HCT116 (cell line): Measurements from ENCODE around the gene GRIA4. TPM values are rescaled to one million over a fixed set of nuclear protein-coding genes. Genes with fewer than 3 reads are reported as not detected.

Source experiments
- ATAC-seq: fragments of 200-7000 bp; cut with Tn5 transposase; 2 replicates; pipeline ENCODE4 v1.9.1; 2020; ENCODE audit warnings: mild to moderate bottlenecking, moderate library complexity
- BruUV-seq: library from RNA; stranded (reverse); fragments of 400-500 nt; replicated peaks from 2 replicates; lab custom pipeline; 2021; lab: Mats Ljungman, UMichigan
- CTCF ChIA-PET: fragments of 300-600 bp; sonication (Branson Sonifier 250); formaldehyde crosslinking; loops from one replicate; lab custom pipeline; 2021; ENCODE audit warnings: antibody characterized with exemption; lab: Charles Lee
- POLR2A ChIA-PET: fragments of 300-600, 350-600 bp; sonication (Branson Sonifier 250); formaldehyde crosslinking; loops from one replicate; lab custom pipeline; 2021; ENCODE audit warnings: antibody characterized with exemption; lab: Charles Lee
- RAD21 ChIA-PET, 2 experiments: fragments of 300-600 bp; sonication (Branson Sonifier 250); formaldehyde crosslinking; loops; one replicate each; lab custom pipeline; 2023; ENCODE audit warnings: low total read pairs in 2 of 2; ENCODE audit not compliant: uncharacterized antibody in 2 of 2, unreplicated experiment in 2 of 2, low non-redundant PET in 1 of 2; lab: Charles Lee
- DNase-seq: peaks from one replicate; pipeline ENCODE4 v3.0.0-alpha.2; 2010; ENCODE audit warnings: low read depth, low spot score
- H2AFZ ChIP-seq: fragments of 200-600 bp; shearing (Covaris generic), sonication (generic); 2 replicates; pipeline ENCODE4 v1.6.1; 2017; ENCODE audit warnings: low read depth, mixed run types, mixed read lengths, antibody characterized with exemption, low read length; ENCODE audit not compliant: poor library complexity, severe bottlenecking
- H3K27ac ChIP-seq: 2 replicates; pipeline ENCODE4 v1.5.1; 2012; ENCODE audit warnings: low read depth, low read length
- H3K27me3 ChIP-seq: fragments of 200-600 bp; sonication (generic); 2 replicates; pipeline ENCODE4 v1.6.1; 2016; ENCODE audit warnings: mixed run types, low read length, mixed read lengths; ENCODE audit not compliant: insufficient read depth
- H3K36me3 ChIP-seq, 2 experiments: fragments of 200-500 bp in 1 of 2; fragments of 200-600 bp in 1 of 2; sonication (Bioruptor generic) in 1 of 2; sonication (generic) in 1 of 2; 2 replicates each; pipeline versions ENCODE4 v1.5.1 to v1.6.1; 2014 to 2016; ENCODE audit warnings: low read length in 2 of 2, inconsistent platforms in 1 of 2, mixed read lengths in 1 of 2, mixed run types in 1 of 2; ENCODE audit not compliant: insufficient read depth in 2 of 2, control insufficient read depth in 1 of 2
- H3K4me1 ChIP-seq, 2 experiments: fragments of 200-600 bp in 1 of 2; sonication (generic) in 1 of 2; 2 replicates each; pipeline versions ENCODE4 v1.5.1 to v1.6.1; 2012 to 2017; ENCODE audit warnings: low read length in 2 of 2, inconsistent platforms in 1 of 2, mild to moderate bottlenecking in 1 of 2, mixed read lengths in 1 of 2, mixed run types in 1 of 2, moderate library complexity in 1 of 2; ENCODE audit not compliant: insufficient read depth in 2 of 2, control insufficient read depth in 1 of 2
- H3K4me2 ChIP-seq: fragments of 200-600 bp; sonication (generic); 2 replicates; pipeline ENCODE4 v1.6.1; 2017; ENCODE audit warnings: mixed run types, low read length, mixed read lengths
- H3K4me3 ChIP-seq, 2 experiments: fragments of 200-600 bp in 1 of 2; sonication (generic) in 1 of 2; replicated peaks in 1 of 2; 2 replicates each; pipeline ENCODE4 v1.5.1; 2011 to 2016; ENCODE audit warnings: low read length in 2 of 2, control low read depth in 1 of 2, low read depth in 1 of 2, mild to moderate bottlenecking in 1 of 2, mixed read lengths in 1 of 2, mixed run types in 1 of 2
- H3K79me2 ChIP-seq: fragments of 200-600 bp; sonication (generic); 2 replicates; pipeline ENCODE4 v1.6.1; 2017; ENCODE audit warnings: mild to moderate bottlenecking, mixed run types, low read length, moderate library complexity, mixed read lengths; ENCODE audit not compliant: insufficient read depth
- H3K9ac ChIP-seq: fragments of 200-600 bp; sonication (generic); 2 replicates; pipeline ENCODE4 v1.6.1; 2016; ENCODE audit warnings: low read length, mixed read lengths
- H3K9me2 ChIP-seq: fragments of 200-600 bp; sonication (generic), shearing (Covaris generic); 2 replicates; pipeline ENCODE4 v1.6.1; 2017; ENCODE audit warnings: mixed run types, mild to moderate bottlenecking, moderate library complexity; ENCODE audit not compliant: insufficient read depth
- H3K9me3 ChIP-seq, 2 experiments: fragments of 200-500 bp in 1 of 2; fragments of 200-600 bp in 1 of 2; sonication (Bioruptor generic) in 1 of 2; sonication (generic) in 1 of 2; 2 replicates each; pipeline ENCODE4 v1.6.1; 2014 to 2017; ENCODE audit warnings: low read length in 2 of 2, mixed read lengths in 2 of 2, inconsistent platforms in 1 of 2, low read depth in 1 of 2, mild to moderate bottlenecking in 1 of 2, mixed run types in 1 of 2, moderate library complexity in 1 of 2; ENCODE audit not compliant: control insufficient read depth in 1 of 2, insufficient read depth in 1 of 2
- H4K20me1 ChIP-seq: fragments of 200-600 bp; sonication (generic), shearing (Covaris generic); 2 replicates; pipeline ENCODE4 v1.6.1; 2017; ENCODE audit warnings: mixed run types, mild to moderate bottlenecking, moderate library complexity; ENCODE audit not compliant: insufficient read depth
- ATF3 ChIP-seq: IDR thresholded peaks from 2 replicates; pipeline ENCODE4 v1.6.1; 2012
- CBX3 ChIP-seq: IDR thresholded peaks from 2 replicates; pipeline ENCODE4 v1.6.1; 2012; ENCODE audit warnings: low read depth
- CEBPB ChIP-seq: IDR thresholded peaks from 2 replicates; pipeline ENCODE4 v1.6.1; 2012; ENCODE audit warnings: low read depth
- CTCF ChIP-seq, 3 experiments: fragments of 200-600 bp in 1 of 3; sonication (generic) in 1 of 3; IDR thresholded peaks in 2 of 3; conservative IDR thresholded peaks in 1 of 3; 2 replicates each; pipeline ENCODE4 v1.5.1; 2012 to 2017; ENCODE audit warnings: low read depth in 2 of 3, low read length in 2 of 3, antibody characterized with exemption in 1 of 3, borderline replicate concordance in 1 of 3, control low read depth in 1 of 3, mild to moderate bottlenecking in 1 of 3, mixed read lengths in 1 of 3, mixed run types in 1 of 3, moderate library complexity in 1 of 3; ENCODE audit not compliant: insufficient read depth in 1 of 3
- EGR1 ChIP-seq: IDR thresholded peaks from 2 replicates; pipeline ENCODE4 v1.6.1; 2012; ENCODE audit warnings: low read depth
- EZH2 ChIP-seq: fragments of 200-600 bp; sonication (generic); IDR thresholded peaks from 2 replicates; pipeline ENCODE4 v1.6.1; 2017; ENCODE audit warnings: antibody characterized with exemption, mixed run types
- EZH2phosphoT487 ChIP-seq: fragments of 200-600 bp; IDR thresholded peaks from 2 replicates; pipeline ENCODE4 v1.6.1; 2018; ENCODE audit warnings: antibody characterized with exemption, borderline replicate concordance
- FOSL1 ChIP-seq: IDR thresholded peaks from 2 replicates; pipeline ENCODE4 v1.6.1; 2012; ENCODE audit warnings: low read depth
- JUND ChIP-seq: IDR thresholded peaks from 2 replicates; pipeline ENCODE4 v1.6.1; 2012
- MAX ChIP-seq: IDR thresholded peaks from 2 replicates; pipeline ENCODE4 v1.6.1; 2012
- POLR2A ChIP-seq: IDR thresholded peaks from 2 replicates; pipeline ENCODE4 v1.7.0; 2011; ENCODE audit warnings: borderline replicate concordance; ENCODE audit not compliant: insufficient read depth, insufficient read length; ENCODE audit errors: extremely low read depth
- POLR2AphosphoS5 ChIP-seq: IDR thresholded peaks from 2 replicates; pipeline ENCODE4 v1.6.1; 2011; ENCODE audit warnings: mild to moderate bottlenecking, low read depth, low read length, moderate library complexity
- RAD21 ChIP-seq: IDR thresholded peaks from 2 replicates; pipeline ENCODE4 v1.6.1; 2012; ENCODE audit warnings: low read depth, mild to moderate bottlenecking
- REST ChIP-seq: IDR thresholded peaks from 2 replicates; pipeline ENCODE4 v1.6.1; 2012; ENCODE audit warnings: low read depth
- SIN3A ChIP-seq: IDR thresholded peaks from 2 replicates; pipeline ENCODE4 v1.6.1; 2012; ENCODE audit warnings: low read depth
- SRF ChIP-seq: IDR thresholded peaks from 2 replicates; pipeline ENCODE4 v1.6.1; 2012; ENCODE audit warnings: low read depth
- TCF7L2 ChIP-seq: IDR thresholded peaks from 2 replicates; pipeline ENCODE4 v1.7.0; 2011; ENCODE audit warnings: borderline replicate concordance, inconsistent platforms; ENCODE audit not compliant: insufficient read depth, insufficient read length; ENCODE audit errors: extremely low read depth
- YY1 ChIP-seq: IDR thresholded peaks from 2 replicates; pipeline ENCODE4 v1.6.1; 2011; ENCODE audit warnings: low read length, low read depth, moderate library complexity, mild to moderate bottlenecking; ENCODE audit not compliant: insufficient replicate concordance; ENCODE audit errors: extremely low read depth
- ZNF274 ChIP-seq: fragments of 200-500 bp; sonication (Bioruptor generic); IDR thresholded peaks from 2 replicates; pipeline ENCODE4 v1.6.1; 2014; ENCODE audit warnings: mild to moderate bottlenecking, low read depth, low read length, inconsistent platforms
- intact Hi-C: fragments of 100-400 bp; cut with micrococcal nuclease; formaldehyde crosslinking; loops from 2 replicates; pipeline ENCODE4 v1.10.0; 2022
- total RNA-seq: library from RNA; stranded (reverse); gene quantifications from one replicate; pipeline ENCODE4 v1.2.1, GENCODE V29; 2021; ENCODE audit not compliant: unreplicated experiment

GRIA4 gene
- total RNA-seq, 1 experiment from 2014 or later: not detected

DNA sequence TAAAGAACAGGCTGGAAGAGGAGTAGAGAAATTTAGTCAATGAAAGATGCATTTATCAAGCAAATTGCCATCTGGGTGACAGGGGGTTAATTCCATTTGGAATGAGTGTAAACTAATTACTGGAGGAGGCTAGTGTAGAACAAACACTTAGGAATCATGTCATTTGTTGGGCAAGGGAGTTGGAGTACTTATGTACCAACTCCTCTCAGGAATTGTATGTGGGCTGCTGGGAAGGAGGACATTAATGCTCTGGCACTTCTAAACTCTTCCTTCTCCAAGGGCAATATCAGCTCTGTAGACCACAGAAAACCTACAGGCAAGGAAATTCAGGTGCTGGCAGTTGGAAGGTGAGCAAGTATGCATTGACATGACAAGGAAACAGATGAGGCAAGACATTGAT is 271.2 kb downstream of the GRIA4 start:
- no peak for DNase-seq
- Histone ChIP-seq H3K36me3 (no peaks in the 10 kb centered on the region), H3K9me3 (no peaks in the 10 kb centered on the region), H2AFZ (no peak overlapping the region), H3K79me2 (no peaks in the 10 kb centered on the region), H3K27me3 (no peaks in the 10 kb centered on the region), H4K20me1 (no peaks in the 10 kb centered on the region), H3K9me2 (no peaks in the 10 kb centered on the region), H3K4me1 (no peaks in the 10 kb centered on the region), H3K9ac (no peak overlapping the region), H3K4me2 (no peak overlapping the region), H3K4me3 (no peak overlapping the region), H3K27ac (no peak overlapping the region)
- intact Hi-C loops: no loop called here
- RAD21 ChIA-PET: no interaction called here
- no peak for ATAC-seq
- POLR2A ChIA-PET: no interaction called here
- CTCF ChIA-PET: no interaction called here
- TF ChIP-seq JUND: no peak
- no peak for TF ChIP-seq EZH2phosphoT487
- no peak for TF ChIP-seq SIN3A
- TF ChIP-seq FOSL1: no peak
- no peak for TF ChIP-seq YY1
- TF ChIP-seq EZH2: no peak
- no peak for TF ChIP-seq ZNF274
- TF ChIP-seq TCF7L2: no peak
- TF ChIP-seq POLR2AphosphoS5: no peak
- no peak for TF ChIP-seq SRF
- TF ChIP-seq RAD21: no peak
- TF ChIP-seq CEBPB: no peak
- no peak for TF ChIP-seq CTCF (IDR thresholded peaks at IDR 0.05 in 2 of 3, conservative IDR thresholded peaks at IDR 0.05 in 1 of 3; ENCODE audit: borderline replicate concordance in 1 of 3, insufficient read depth in 1 of 3, low read depth in 2 of 3, low read length in 2 of 3)
- no peak for TF ChIP-seq REST
- no peak for TF ChIP-seq ATF3
- TF ChIP-seq EGR1: no peak
- no peak for TF ChIP-seq MAX
- no peak for TF ChIP-seq POLR2A
- TF ChIP-seq CBX3: no peak
- BruUV-seq: no TSS peak
